ENCODE results near the gene UBA52.

DNA sequence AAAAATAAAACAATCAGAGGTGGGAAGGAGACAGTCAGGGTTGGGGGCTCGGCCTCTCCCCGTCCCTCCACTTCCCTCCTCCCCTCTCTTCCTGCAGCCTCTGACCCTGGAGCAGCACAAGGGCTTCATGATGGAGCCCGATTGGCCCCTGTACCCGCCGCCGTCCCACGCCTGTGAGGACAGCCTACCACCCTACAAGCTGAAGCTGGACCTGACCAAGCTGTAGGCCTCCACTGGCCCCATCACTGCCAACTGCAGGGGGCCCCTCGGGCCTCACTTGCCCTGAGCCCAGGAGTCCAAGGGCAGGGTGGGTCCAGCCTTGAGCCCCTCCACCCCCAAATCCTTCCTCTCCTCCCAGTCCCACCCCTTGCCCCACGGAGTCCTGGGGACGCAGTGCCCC, 48.7 kb downstream of the UBA52 start:
- TF ChIP-seq, protein P1, sequence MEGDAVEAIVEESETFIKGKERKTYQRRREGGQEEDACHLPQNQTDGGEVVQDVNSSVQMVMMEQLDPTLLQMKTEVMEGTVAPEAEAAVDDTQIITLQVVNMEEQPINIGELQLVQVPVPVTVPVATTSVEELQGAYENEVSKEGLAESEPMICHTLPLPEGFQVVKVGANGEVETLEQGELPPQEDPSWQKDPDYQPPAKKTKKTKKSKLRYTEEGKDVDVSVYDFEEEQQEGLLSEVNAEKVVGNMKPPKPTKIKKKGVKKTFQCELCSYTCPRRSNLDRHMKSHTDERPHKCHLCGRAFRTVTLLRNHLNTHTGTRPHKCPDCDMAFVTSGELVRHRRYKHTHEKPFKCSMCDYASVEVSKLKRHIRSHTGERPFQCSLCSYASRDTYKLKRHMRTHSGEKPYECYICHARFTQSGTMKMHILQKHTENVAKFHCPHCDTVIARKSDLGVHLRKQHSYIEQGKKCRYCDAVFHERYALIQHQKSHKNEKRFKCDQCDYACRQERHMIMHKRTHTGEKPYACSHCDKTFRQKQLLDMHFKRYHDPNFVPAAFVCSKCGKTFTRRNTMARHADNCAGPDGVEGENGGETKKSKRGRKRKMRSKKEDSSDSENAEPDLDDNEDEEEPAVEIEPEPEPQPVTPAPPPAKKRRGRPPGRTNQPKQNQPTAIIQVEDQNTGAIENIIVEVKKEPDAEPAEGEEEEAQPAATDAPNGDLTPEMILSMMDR (IDR thresholded peaks at IDR 0.05; ENCODE audit: poor library complexity, severe bottlenecking), result no peak
- TF ChIP-seq POLR2AphosphoS5 (IDR thresholded peaks at IDR 0.05), result no peak

All from neural cell (in vitro differentiated cells).